ENCODE data around the gene FAM229B.

GRCh38 chr6:112037783-112038216, 49.6 kb upstream of the FAM229B start:
- no peak for TF ChIP-seq CTCF (IDR thresholded peaks at IDR 0.05; ENCODE audit: borderline replicate concordance, extremely low read depth, low read length, poor library complexity, severe bottlenecking)
- TF ChIP-seq EZH2 (IDR thresholded peaks at IDR 0.05; ENCODE audit: borderline replicate concordance, low read depth, low read length, severe bottlenecking), result no peak

Data from DND-41 (cell line).